H1 (cell line): ENCODE results near the gene AP2A2. TPM values are rescaled to one million over a fixed set of nuclear protein-coding genes. Genes with fewer than 3 reads are reported as not detected.

Experiments used
- CTCF ChIA-PET: fragments of 300-600 bp; sonication (Branson Sonifier 250); formaldehyde crosslinking; loops from one replicate; lab custom pipeline; 2021; ENCODE audit not compliant: partially characterized antibody; lab: Charles Lee
- POLR2A ChIA-PET: fragments of 300-600 bp; sonication (Branson Sonifier 250); formaldehyde crosslinking; loops from one replicate; lab custom pipeline; 2021; ENCODE audit warnings: inconsistent platforms; ENCODE audit not compliant: partially characterized antibody; lab: Charles Lee
- DNase-seq, 2 experiments: peaks; one replicate each; pipeline versions ENCODE4 v3.0.0 to v3.0.0-alpha.2; 2010 to 2022; ENCODE audit warnings: low spot score in 2 of 2, low read depth in 1 of 2, mixed read lengths in 1 of 2
- FAIRE-seq: peaks from 2 replicates; lab custom pipeline; 2011; peaks lifted over from hg19 to GRCh38; lab: Jason Lieb, UNC
- H2AFZ ChIP-seq: 2 replicates; pipeline ENCODE4 v1.8.1; 2012; ENCODE audit warnings: low read length, inconsistent platforms
- H2AK5ac ChIP-seq: 2 replicates; pipeline ENCODE4 v1.6.1; 2013; ENCODE audit warnings: low read depth, low read length
- H2BK120ac ChIP-seq: replicated peaks from 2 replicates; pipeline ENCODE3; 2013; ENCODE audit warnings: low read depth, low read length, inconsistent platforms
- H2BK12ac ChIP-seq: 2 replicates; pipeline ENCODE4 v1.6.1; 2013; ENCODE audit warnings: low read depth, low read length
- H2BK15ac ChIP-seq: 2 replicates; pipeline ENCODE4 v1.6.1; 2013; ENCODE audit warnings: low read length
- H2BK20ac ChIP-seq: 2 replicates; pipeline ENCODE4 v1.6.1; 2013; ENCODE audit warnings: low read length
- H2BK5ac ChIP-seq: 2 replicates; pipeline ENCODE4 v1.6.1; 2013; ENCODE audit warnings: low read depth, low read length
- H3K14ac ChIP-seq: 2 replicates; pipeline ENCODE4 v1.6.1; 2013; ENCODE audit warnings: inconsistent platforms; ENCODE audit not compliant: insufficient read length
- H3K18ac ChIP-seq: 2 replicates; pipeline ENCODE4 v1.6.1; 2013; ENCODE audit warnings: low read length; ENCODE audit errors: extremely low read depth
- H3K23ac ChIP-seq: 2 replicates; pipeline ENCODE4 v1.6.1; 2013; ENCODE audit warnings: inconsistent platforms; ENCODE audit not compliant: insufficient read length
- H3K23me2 ChIP-seq: 2 replicates; pipeline ENCODE4 v1.6.1; 2013; ENCODE audit warnings: low read depth, low read length
- H3K27ac ChIP-seq: 2 replicates; pipeline ENCODE4 v1.6.1; 2011; ENCODE audit warnings: low read depth, low read length, inconsistent platforms
- H3K27me3 ChIP-seq, 4 experiments: replicated peaks in 1 of 4; 1 replicate in 1 of 4; 2 replicates in 3 of 4; pipeline versions ENCODE4 v1.6.1 to v1.8.1; 2011 to 2013; ENCODE audit warnings: low read length in 3 of 4, mild to moderate bottlenecking in 3 of 4, inconsistent platforms in 2 of 4, mixed read lengths in 2 of 4, moderate library complexity in 1 of 4; ENCODE audit not compliant: control insufficient read depth in 3 of 4, insufficient read depth in 3 of 4; ENCODE audit errors: extremely low read depth in 1 of 4
- H3K36me3 ChIP-seq, 4 experiments: 2 replicates each; pipeline versions ENCODE4 v1.6.1 to v1.8.1; 2011 to 2013; ENCODE audit warnings: mild to moderate bottlenecking in 4 of 4, low read length in 3 of 4, moderate library complexity in 2 of 4, control low read depth in 1 of 4, inconsistent platforms in 1 of 4; ENCODE audit not compliant: insufficient read depth in 4 of 4, control insufficient read depth in 2 of 4
- H3K4ac ChIP-seq: replicated peaks from 2 replicates; pipeline ENCODE3; 2013; ENCODE audit warnings: low read length, low read depth, mixed read lengths, inconsistent platforms; ENCODE audit not compliant: insufficient read length
- H3K4me1 ChIP-seq, 4 experiments: replicated peaks in 1 of 4; 1 replicate in 1 of 4; 2 replicates in 3 of 4; pipeline versions ENCODE4 v1.6.1 to v1.8.1; 2011 to 2013; ENCODE audit warnings: low read length in 3 of 4, inconsistent platforms in 2 of 4, mixed read lengths in 1 of 4; ENCODE audit not compliant: insufficient read depth in 4 of 4, control insufficient read depth in 3 of 4
- H3K4me2 ChIP-seq, 2 experiments: 2 replicates each; pipeline versions ENCODE4 v1.6.1 to v1.8.1; 2011 to 2013; ENCODE audit warnings: low read depth in 2 of 2, low read length in 2 of 2, control low read depth in 1 of 2, inconsistent platforms in 1 of 2, mild to moderate bottlenecking in 1 of 2; ENCODE audit not compliant: insufficient read depth in 1 of 2
- H3K4me3 ChIP-seq, 4 experiments: fragments of 200-600, 300-600 bp in 1 of 4; sonication (generic), shearing (Covaris generic), sonication (Bioruptor Twin) in 1 of 4; 2 replicates each; pipeline versions ENCODE4 v1.5.1 to v1.8.1; 2011 to 2016; ENCODE audit warnings: low read length in 4 of 4, low read depth in 3 of 4, control low read depth in 2 of 4, inconsistent platforms in 2 of 4, mild to moderate bottlenecking in 2 of 4, mixed read lengths in 1 of 4, moderate library complexity in 1 of 4; ENCODE audit not compliant: insufficient read depth in 2 of 4; ENCODE audit errors: extremely low read depth in 1 of 4
- H3K56ac ChIP-seq: replicated peaks from 2 replicates; pipeline ENCODE3; 2013; ENCODE audit warnings: low read depth, mild to moderate bottlenecking, mixed read lengths, low read length, inconsistent platforms; ENCODE audit not compliant: insufficient read length
- H3K79me1 ChIP-seq: 2 replicates; pipeline ENCODE4 v1.6.1; 2013; ENCODE audit warnings: low read depth, low read length, control low read depth
- H3K79me2 ChIP-seq, 2 experiments: 2 replicates each; pipeline versions ENCODE4 v1.6.1 to v1.8.1; 2012 to 2013; ENCODE audit warnings: low read length in 2 of 2, mild to moderate bottlenecking in 2 of 2, inconsistent platforms in 1 of 2; ENCODE audit not compliant: insufficient read depth in 2 of 2, control insufficient read depth in 1 of 2
- H3K9ac ChIP-seq, 4 experiments: replicated peaks in 1 of 4; 1 replicate in 1 of 4; 2 replicates in 3 of 4; pipeline versions ENCODE4 v1.6.1 to v1.8.1; 2011 to 2013; ENCODE audit warnings: low read depth in 3 of 4, low read length in 3 of 4, control low read depth in 2 of 4, mild to moderate bottlenecking in 2 of 4, moderate library complexity in 2 of 4, inconsistent platforms in 1 of 4; ENCODE audit errors: extremely low read depth in 1 of 4
- H3K9me3 ChIP-seq, 2 experiments: 2 replicates each; pipeline versions ENCODE4 v1.6.1 to v1.8.1; 2012 to 2013; ENCODE audit warnings: mild to moderate bottlenecking in 2 of 2, moderate library complexity in 2 of 2, control low read depth in 1 of 2, inconsistent platforms in 1 of 2, low read depth in 1 of 2, low read length in 1 of 2, mixed read lengths in 1 of 2; ENCODE audit not compliant: insufficient read depth in 2 of 2
- H4K20me1 ChIP-seq, 2 experiments: replicated peaks in 1 of 2; 2 replicates each; pipeline versions ENCODE3 to v1.8.1; 2011 to 2013; ENCODE audit warnings: inconsistent platforms in 2 of 2, low read length in 2 of 2, mild to moderate bottlenecking in 1 of 2; ENCODE audit not compliant: insufficient read depth in 2 of 2, control insufficient read depth in 1 of 2
- H4K5ac ChIP-seq: 2 replicates; pipeline ENCODE4 v1.6.1; 2013; ENCODE audit warnings: low read length, low read depth, mixed read lengths, inconsistent platforms; ENCODE audit not compliant: insufficient read length
- H4K8ac ChIP-seq: 2 replicates; pipeline ENCODE4 v1.8.0; 2013; ENCODE audit warnings: mild to moderate bottlenecking, moderate library complexity, low read length, inconsistent platforms; ENCODE audit not compliant: insufficient read depth; ENCODE audit errors: extremely low read depth
- H4K91ac ChIP-seq: replicated peaks from 2 replicates; pipeline ENCODE3; 2013; ENCODE audit warnings: low read length, mixed read lengths, inconsistent platforms; ENCODE audit not compliant: insufficient read length
- CHD2 ChIP-seq: IDR thresholded peaks from 2 replicates; pipeline ENCODE4 v1.6.1; 2012; ENCODE audit warnings: low read length, improper control_type of control experiment
- GTF2F1 ChIP-seq: IDR thresholded peaks from 2 replicates; pipeline ENCODE4 v1.6.1; 2012; ENCODE audit warnings: low read depth, low read length, improper control_type of control experiment, borderline replicate concordance
- NRF1 ChIP-seq: IDR thresholded peaks from 2 replicates; pipeline ENCODE4 v1.6.1; 2011; ENCODE audit warnings: mild to moderate bottlenecking, low read depth, low read length, improper control_type of control experiment
- SUZ12 ChIP-seq: fragments of 200-600 bp; sonication (generic); IDR thresholded peaks from 2 replicates; pipeline ENCODE4 v1.6.1; 2012; ENCODE audit warnings: mild to moderate bottlenecking, inconsistent platforms, low read length, moderate library complexity, mixed read lengths
- TBP ChIP-seq: IDR thresholded peaks from 2 replicates; pipeline ENCODE4 v1.6.1; 2011; ENCODE audit warnings: low read depth, low read length, improper control_type of control experiment
- ZNF274 ChIP-seq: IDR thresholded peaks from 2 replicates; pipeline ENCODE4 v1.7.0; 2012; ENCODE audit warnings: low read length, borderline replicate concordance; ENCODE audit errors: extremely low read depth
- WGBS, 2 experiments: shearing (Covaris generic) in 1 of 2; methylation state at CpG; one replicate each; pipeline versions ENCODE4 v1.1.6 to v1.1.7; 2013 to 2015; ENCODE audit warnings: low lambda C conversion rate in 2 of 2, mixed read lengths in 2 of 2, inconsistent platforms in 1 of 2, low coverage in 1 of 2, missing lambda C conversion rate in 1 of 2; ENCODE audit not compliant: insufficient replicate concordance in 2 of 2, insufficient coverage in 1 of 2, insufficient read length in 1 of 2; ENCODE audit errors: extremely low coverage in 1 of 2, missing lambda C conversion rate in 1 of 2; 5-methylcytosine and 5-hydroxymethylcytosine counted together
- polyA plus RNA-seq, 7 experiments: library from polyadenylated mRNA; depleted of rRNA in 3 of 7; stranded (reverse) in 5 of 7; unstranded in 2 of 7; fragments of >200 nt in 5 of 7; fragments of 200-250 nt in 2 of 7; gene quantifications; 1 replicate in 5 of 7; 2 replicates in 1 of 7; 4 replicates in 1 of 7; pipeline versions ENCODE4 v1.2.1 to v1.2.3, GENCODE V29; 2011 to 2013; ENCODE audit warnings: missing spikeins in 2 of 7, mixed read lengths in 2 of 7
- total RNA-seq: library from RNA; stranded (reverse); fragmentation: NEBNext Ultra II Directional; extraction: Animal tissue kit (Norgen Biotek cat#: 25700); gene quantifications from 2 replicates; pipeline ENCODE4 v1.2.1, GENCODE V29; 2021
- TF ChIP-seq, protein P1 (sequence below): IDR thresholded peaks from 2 replicates; pipeline ENCODE4 v1.6.1; 2011; ENCODE audit warnings: low read depth, mild to moderate bottlenecking, low read length; ENCODE audit not compliant: insufficient read depth
- TF ChIP-seq, protein P2 (sequence below): IDR thresholded peaks from 2 replicates; pipeline ENCODE4 v1.6.1; 2012; ENCODE audit warnings: low read length, inconsistent platforms
- TF ChIP-seq, protein P3 (sequence below), 3 experiments: IDR thresholded peaks; 1 replicate in 2 of 3; 2 replicates in 1 of 3; pipeline versions ENCODE4 v1.5.1 to v1.6.1; 2011; ENCODE audit warnings: low read length in 3 of 3, mild to moderate bottlenecking in 3 of 3, inconsistent platforms in 2 of 3, low read depth in 1 of 3, moderate library complexity in 1 of 3; ENCODE audit not compliant: insufficient read depth in 1 of 3; ENCODE audit errors: control extremely low read depth in 1 of 3

The AP2A2 gene
- total and polyA plus RNA-seq, 2 of the 8 experiments (the other 6 are each of a cell fraction or from before 2014, with no cell fraction given): 50.0 to 65.0 TPM

DNA sequence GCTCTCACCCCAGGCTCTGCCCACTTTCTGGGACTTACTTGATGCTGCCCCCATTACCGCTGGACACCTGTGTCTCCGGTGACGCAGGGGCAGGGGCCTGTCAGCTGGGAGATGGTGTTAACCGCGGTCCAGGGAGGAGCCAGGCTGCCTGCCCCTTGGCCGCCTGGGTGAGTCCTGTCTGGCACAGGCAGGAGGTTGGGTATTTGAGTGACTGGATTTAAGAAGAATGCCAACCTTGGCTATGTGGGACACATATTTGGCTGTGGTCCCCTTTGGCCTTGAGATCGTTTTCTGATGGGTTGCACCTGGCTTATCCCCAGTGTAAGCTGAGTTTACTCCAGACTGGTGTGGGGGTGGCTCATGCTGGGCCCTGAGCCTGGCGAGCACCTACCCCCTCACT, 108.3 kb downstream of the AP2A2 start:
- Histone ChIP-seq H4K5ac (no peak overlapping the region), H3K56ac (no peak overlapping the region), H3K9me3 (no peaks in the 10 kb centered on the region), H4K91ac (peak overlapping the region; percentile 15), H3K14ac (no peak overlapping the region), H3K36me3 (no peaks in the 10 kb centered on the region), H2AFZ (no peak overlapping the region), H3K4me2 (no peak overlapping the region), H3K79me2 (no peaks in the 10 kb centered on the region), H3K4me1 (peaks cover 0 to 2% (median 0%) of the 10 kb centered on the region in 4 experiments; a peak in 2 of 7 replicates), H3K79me1 (peaks cover 4% of the 10 kb centered on the region; the same call in 1 of the 2 replicates), H2BK20ac (no peak overlapping the region), H4K8ac (no peak overlapping the region), H2BK120ac (no peak overlapping the region), H3K27ac (no peak overlapping the region), H2BK5ac (no peak overlapping the region), H3K18ac (no peak overlapping the region), H3K9ac (no peak overlapping the region), H3K23me2 (peaks cover 7% of the 10 kb centered on the region), H3K4me3 (no peak overlapping the region), H3K27me3 (no peaks in the 10 kb centered on the region), H2BK12ac (no peak overlapping the region), H4K20me1 (peaks cover 0 to 11% of the 10 kb centered on the region in 2 experiments), H2BK15ac (0 out of 2 replicates have a peak overlapping the region, but pooled peaks have one; percentile 72), H3K23ac (no peak overlapping the region), H2AK5ac (no peak overlapping the region), H3K4ac (no peak overlapping the region)
- FAIRE-seq (no peak), DNase-seq (no peak)
- WGBS, 2 experiments: 92% methylated on average over 8 of the region's 8 CpGs; no CpG with 5 or more reads in 1 of the 2 experiments
- CTCF ChIA-PET: interaction anchor here (1.5 to 3.1 kb wide), 3 partner anchors 25 to 136 kb away, joined by 4 to 9 read pairs (median 4); no protein-coding TSS in a partner anchor
- POLR2A ChIA-PET: interaction anchor here (1.0 kb wide), 1 partner anchor 17 kb away, joined by 3 read pairs; no protein-coding TSS in a partner anchor
- TF ChIP-seq GTF2F1: no peak
- TF ChIP-seq, protein P1, sequence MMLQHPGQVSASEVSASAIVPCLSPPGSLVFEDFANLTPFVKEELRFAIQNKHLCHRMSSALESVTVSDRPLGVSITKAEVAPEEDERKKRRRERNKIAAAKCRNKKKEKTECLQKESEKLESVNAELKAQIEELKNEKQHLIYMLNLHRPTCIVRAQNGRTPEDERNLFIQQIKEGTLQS: no peak
- TF ChIP-seq TBP: no peak
- no peak for TF ChIP-seq ZNF274
- TF ChIP-seq, protein P2, sequence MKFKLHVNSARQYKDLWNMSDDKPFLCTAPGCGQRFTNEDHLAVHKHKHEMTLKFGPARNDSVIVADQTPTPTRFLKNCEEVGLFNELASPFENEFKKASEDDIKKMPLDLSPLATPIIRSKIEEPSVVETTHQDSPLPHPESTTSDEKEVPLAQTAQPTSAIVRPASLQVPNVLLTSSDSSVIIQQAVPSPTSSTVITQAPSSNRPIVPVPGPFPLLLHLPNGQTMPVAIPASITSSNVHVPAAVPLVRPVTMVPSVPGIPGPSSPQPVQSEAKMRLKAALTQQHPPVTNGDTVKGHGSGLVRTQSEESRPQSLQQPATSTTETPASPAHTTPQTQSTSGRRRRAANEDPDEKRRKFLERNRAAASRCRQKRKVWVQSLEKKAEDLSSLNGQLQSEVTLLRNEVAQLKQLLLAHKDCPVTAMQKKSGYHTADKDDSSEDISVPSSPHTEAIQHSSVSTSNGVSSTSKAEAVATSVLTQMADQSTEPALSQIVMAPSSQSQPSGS: no peak
- no peak for TF ChIP-seq CHD2
- TF ChIP-seq NRF1: no peak
- TF ChIP-seq SUZ12: no peak
- TF ChIP-seq, protein P3, sequence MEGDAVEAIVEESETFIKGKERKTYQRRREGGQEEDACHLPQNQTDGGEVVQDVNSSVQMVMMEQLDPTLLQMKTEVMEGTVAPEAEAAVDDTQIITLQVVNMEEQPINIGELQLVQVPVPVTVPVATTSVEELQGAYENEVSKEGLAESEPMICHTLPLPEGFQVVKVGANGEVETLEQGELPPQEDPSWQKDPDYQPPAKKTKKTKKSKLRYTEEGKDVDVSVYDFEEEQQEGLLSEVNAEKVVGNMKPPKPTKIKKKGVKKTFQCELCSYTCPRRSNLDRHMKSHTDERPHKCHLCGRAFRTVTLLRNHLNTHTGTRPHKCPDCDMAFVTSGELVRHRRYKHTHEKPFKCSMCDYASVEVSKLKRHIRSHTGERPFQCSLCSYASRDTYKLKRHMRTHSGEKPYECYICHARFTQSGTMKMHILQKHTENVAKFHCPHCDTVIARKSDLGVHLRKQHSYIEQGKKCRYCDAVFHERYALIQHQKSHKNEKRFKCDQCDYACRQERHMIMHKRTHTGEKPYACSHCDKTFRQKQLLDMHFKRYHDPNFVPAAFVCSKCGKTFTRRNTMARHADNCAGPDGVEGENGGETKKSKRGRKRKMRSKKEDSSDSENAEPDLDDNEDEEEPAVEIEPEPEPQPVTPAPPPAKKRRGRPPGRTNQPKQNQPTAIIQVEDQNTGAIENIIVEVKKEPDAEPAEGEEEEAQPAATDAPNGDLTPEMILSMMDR (IDR thresholded peaks at IDR 0.05; ENCODE audit: control extremely low read depth in 1 of 3, insufficient read depth in 1 of 3, low read depth in 1 of 3, low read length in 3 of 3): no peak
